ENCODE results near the gene HNMT. TPM values are rescaled to one million over a fixed set of nuclear protein-coding genes. Genes with fewer than 3 reads are reported as not detected.

Gene HNMT
- total RNA-seq, 1 experiment from 2014 or later = 4.1 TPM

DNA sequence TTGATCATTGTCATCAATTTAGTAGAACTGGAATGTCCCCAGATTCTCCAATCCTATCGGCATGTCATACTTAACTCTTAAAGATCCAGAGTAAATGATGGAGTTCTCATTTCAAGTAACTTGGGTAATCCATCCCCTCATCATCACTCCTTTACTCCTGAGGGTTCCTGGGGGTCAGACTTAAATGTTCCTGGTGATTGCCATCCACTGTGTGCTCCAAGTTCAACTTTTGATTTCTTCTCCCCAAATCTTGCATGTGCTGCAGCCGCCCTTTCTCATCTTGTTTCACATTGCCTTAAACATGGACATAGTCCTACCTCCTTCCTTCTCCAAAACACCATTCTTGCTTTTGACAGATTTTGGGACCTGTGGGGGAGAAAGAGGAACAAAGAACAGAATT lies 43.2 kb downstream of the HNMT start:
- ATAC-seq (no peak), DNase-seq (ENCODE audit: low read depth, low spot score) (no peak)
- no TSS peak for BruUV-seq (replicated peaks)
- no peaks in the 10 kb centered on the region for H3K4me1 ChIP-seq (ENCODE audit: control insufficient read depth, insufficient read depth, low read length)
- intact Hi-C loops (cut with micrococcal nuclease; ENCODE audit: unreplicated experiment) (no loop called here), in situ Hi-C loops (cut with HindIII; ENCODE audit: low pct_unique_long_range_greater_than_20kb, low sequenced_read_pairs) (no loop called here)
- no peaks in the 10 kb centered on the region for H3K27me3 ChIP-seq (ENCODE audit: control insufficient read depth, insufficient read depth, low read length)
- H3K9me3 ChIP-seq (ENCODE audit: control insufficient read depth, insufficient read depth, low read depth, low read length) = no peaks in the 10 kb centered on the region
- POLR2A ChIA-PET = no interaction called here
- TF ChIP-seq POLR2AphosphoS5 (IDR thresholded peaks at IDR 0.05; ENCODE audit: low read depth, low read length) = no peak
- TF ChIP-seq TCF7L2 (IDR thresholded peaks at IDR 0.05; ENCODE audit: low read depth, low read length) = no peak
- TF ChIP-seq, protein P1, sequence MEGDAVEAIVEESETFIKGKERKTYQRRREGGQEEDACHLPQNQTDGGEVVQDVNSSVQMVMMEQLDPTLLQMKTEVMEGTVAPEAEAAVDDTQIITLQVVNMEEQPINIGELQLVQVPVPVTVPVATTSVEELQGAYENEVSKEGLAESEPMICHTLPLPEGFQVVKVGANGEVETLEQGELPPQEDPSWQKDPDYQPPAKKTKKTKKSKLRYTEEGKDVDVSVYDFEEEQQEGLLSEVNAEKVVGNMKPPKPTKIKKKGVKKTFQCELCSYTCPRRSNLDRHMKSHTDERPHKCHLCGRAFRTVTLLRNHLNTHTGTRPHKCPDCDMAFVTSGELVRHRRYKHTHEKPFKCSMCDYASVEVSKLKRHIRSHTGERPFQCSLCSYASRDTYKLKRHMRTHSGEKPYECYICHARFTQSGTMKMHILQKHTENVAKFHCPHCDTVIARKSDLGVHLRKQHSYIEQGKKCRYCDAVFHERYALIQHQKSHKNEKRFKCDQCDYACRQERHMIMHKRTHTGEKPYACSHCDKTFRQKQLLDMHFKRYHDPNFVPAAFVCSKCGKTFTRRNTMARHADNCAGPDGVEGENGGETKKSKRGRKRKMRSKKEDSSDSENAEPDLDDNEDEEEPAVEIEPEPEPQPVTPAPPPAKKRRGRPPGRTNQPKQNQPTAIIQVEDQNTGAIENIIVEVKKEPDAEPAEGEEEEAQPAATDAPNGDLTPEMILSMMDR (IDR thresholded peaks at IDR 0.05) = no peak
- H3K27ac ChIP-seq (ENCODE audit: low read length) = no peak overlapping the region
- H3K4me3 ChIP-seq (ENCODE audit: low read depth in 2 of 2, low read length in 2 of 2) = no peak overlapping the region
- CTCF ChIA-PET = no interaction called here
- H3K36me3 ChIP-seq (ENCODE audit: control insufficient read depth, insufficient read depth, low read length) = no peaks in the 10 kb centered on the region

DNA sequence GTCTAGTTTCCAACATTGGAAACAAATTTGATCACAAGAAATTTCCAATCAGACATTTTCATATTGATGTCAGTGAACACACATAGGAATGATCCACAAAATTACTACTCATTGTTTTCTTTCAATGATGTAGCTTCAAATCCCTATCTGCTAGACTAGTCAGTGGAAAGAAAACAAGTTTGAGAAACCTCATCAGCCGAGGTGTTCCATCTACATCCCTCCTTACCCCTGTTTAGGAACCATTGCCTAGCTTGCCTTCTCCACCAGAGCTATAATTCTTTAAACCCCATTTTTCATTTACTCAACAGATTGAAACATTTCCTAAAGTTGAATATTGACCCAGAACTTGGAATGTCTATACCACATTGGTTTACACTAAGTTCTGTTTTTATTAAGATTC lies 45.3 kb downstream of the HNMT start:
- Histone ChIP-seq H3K36me3 (ENCODE audit: control insufficient read depth, insufficient read depth, low read length) (no peaks in the 10 kb centered on the region), H3K9me3 (ENCODE audit: control insufficient read depth, insufficient read depth, low read depth, low read length) (no peaks in the 10 kb centered on the region), H3K4me3 (ENCODE audit: low read depth in 2 of 2, low read length in 2 of 2) (no peak overlapping the region), H3K27me3 (ENCODE audit: control insufficient read depth, insufficient read depth, low read length) (no peaks in the 10 kb centered on the region), H3K27ac (ENCODE audit: low read length) (no peak overlapping the region), H3K4me1 (ENCODE audit: control insufficient read depth, insufficient read depth, low read length) (no peaks in the 10 kb centered on the region)
- ATAC-seq (no peak), DNase-seq (ENCODE audit: low read depth, low spot score) (no peak)
- intact Hi-C loops (cut with micrococcal nuclease; ENCODE audit: unreplicated experiment) (no loop called here), in situ Hi-C loops (cut with HindIII; ENCODE audit: low pct_unique_long_range_greater_than_20kb, low sequenced_read_pairs) (no loop called here)
- ChIA-PET CTCF (no interaction called here), POLR2A (no interaction called here)
- no TSS peak for BruUV-seq (replicated peaks)
- TF ChIP-seq, protein P1 (IDR thresholded peaks at IDR 0.05) = no peak

DNA sequence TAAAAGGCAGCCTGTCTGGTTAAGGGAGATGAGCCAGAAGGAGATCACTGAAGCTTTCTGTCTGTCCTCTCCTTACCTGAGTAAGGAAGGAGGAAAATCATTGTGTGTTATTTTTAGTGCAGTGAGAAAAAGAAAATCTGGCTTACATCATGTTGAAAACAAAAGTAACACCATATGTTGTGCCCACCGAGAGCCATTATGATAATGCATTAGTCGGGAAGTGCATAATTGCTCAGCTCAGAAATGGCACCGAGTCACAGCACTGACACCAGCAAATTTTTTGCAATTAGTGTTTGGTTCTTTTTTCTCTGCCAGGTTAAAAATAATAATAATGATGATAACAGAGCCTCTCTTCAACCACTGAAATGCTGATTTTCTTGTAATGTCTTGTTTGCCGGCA lies 46.6 kb downstream of the HNMT start:
- no peak overlapping the region for H3K4me3 ChIP-seq (ENCODE audit: low read depth in 2 of 2, low read length in 2 of 2)
- DNase-seq (ENCODE audit: low read depth, low spot score) (no peak), ATAC-seq (no peak)
- intact Hi-C loops (cut with micrococcal nuclease; ENCODE audit: unreplicated experiment) (no loop called here), in situ Hi-C loops (cut with HindIII; ENCODE audit: low pct_unique_long_range_greater_than_20kb, low sequenced_read_pairs) (no loop called here)
- H3K4me1 ChIP-seq (ENCODE audit: control insufficient read depth, insufficient read depth, low read length) = no peaks in the 10 kb centered on the region
- TF ChIP-seq, protein P2, sequence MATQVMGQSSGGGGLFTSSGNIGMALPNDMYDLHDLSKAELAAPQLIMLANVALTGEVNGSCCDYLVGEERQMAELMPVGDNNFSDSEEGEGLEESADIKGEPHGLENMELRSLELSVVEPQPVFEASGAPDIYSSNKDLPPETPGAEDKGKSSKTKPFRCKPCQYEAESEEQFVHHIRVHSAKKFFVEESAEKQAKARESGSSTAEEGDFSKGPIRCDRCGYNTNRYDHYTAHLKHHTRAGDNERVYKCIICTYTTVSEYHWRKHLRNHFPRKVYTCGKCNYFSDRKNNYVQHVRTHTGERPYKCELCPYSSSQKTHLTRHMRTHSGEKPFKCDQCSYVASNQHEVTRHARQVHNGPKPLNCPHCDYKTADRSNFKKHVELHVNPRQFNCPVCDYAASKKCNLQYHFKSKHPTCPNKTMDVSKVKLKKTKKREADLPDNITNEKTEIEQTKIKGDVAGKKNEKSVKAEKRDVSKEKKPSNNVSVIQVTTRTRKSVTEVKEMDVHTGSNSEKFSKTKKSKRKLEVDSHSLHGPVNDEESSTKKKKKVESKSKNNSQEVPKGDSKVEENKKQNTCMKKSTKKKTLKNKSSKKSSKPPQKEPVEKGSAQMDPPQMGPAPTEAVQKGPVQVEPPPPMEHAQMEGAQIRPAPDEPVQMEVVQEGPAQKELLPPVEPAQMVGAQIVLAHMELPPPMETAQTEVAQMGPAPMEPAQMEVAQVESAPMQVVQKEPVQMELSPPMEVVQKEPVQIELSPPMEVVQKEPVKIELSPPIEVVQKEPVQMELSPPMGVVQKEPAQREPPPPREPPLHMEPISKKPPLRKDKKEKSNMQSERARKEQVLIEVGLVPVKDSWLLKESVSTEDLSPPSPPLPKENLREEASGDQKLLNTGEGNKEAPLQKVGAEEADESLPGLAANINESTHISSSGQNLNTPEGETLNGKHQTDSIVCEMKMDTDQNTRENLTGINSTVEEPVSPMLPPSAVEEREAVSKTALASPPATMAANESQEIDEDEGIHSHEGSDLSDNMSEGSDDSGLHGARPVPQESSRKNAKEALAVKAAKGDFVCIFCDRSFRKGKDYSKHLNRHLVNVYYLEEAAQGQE (IDR thresholded peaks at IDR 0.05; ENCODE audit: insufficient read depth in 1 of 2, low read depth in 2 of 2, low read length in 1 of 2) = no peak
- no peak for TF ChIP-seq TCF7L2 (IDR thresholded peaks at IDR 0.05; ENCODE audit: low read depth, low read length)
- no peak for TF ChIP-seq SIN3A (IDR thresholded peaks at IDR 0.05; ENCODE audit: borderline replicate concordance, insufficient read depth, low read depth, low read length)
- no peak for TF ChIP-seq POLR2AphosphoS5 (IDR thresholded peaks at IDR 0.05; ENCODE audit: low read depth, low read length)
- TF ChIP-seq, protein P1 (IDR thresholded peaks at IDR 0.05) = no peak
- POLR2A ChIA-PET = no interaction called here
- CTCF ChIA-PET = no interaction called here
- H3K27ac ChIP-seq (ENCODE audit: low read length) = no peak overlapping the region
- H3K27me3 ChIP-seq (ENCODE audit: control insufficient read depth, insufficient read depth, low read length) = no peaks in the 10 kb centered on the region
- no TSS peak for BruUV-seq (replicated peaks)
- H3K36me3 ChIP-seq (ENCODE audit: control insufficient read depth, insufficient read depth, low read length) = no peaks in the 10 kb centered on the region; the same call in 1 of the 2 replicates
- H3K9me3 ChIP-seq (ENCODE audit: control insufficient read depth, insufficient read depth, low read depth, low read length) = no peaks in the 10 kb centered on the region
